ENCODE measurements around the gene TPTE2. TPM values are rescaled to one million over a fixed set of nuclear protein-coding genes. Genes with fewer than 3 reads are reported as not detected.

Gene TPTE2
- polyA plus RNA-seq, 1 donor from 2014 or later: 0.83 TPM

- Histone ChIP-seq H2AFZ (ENCODE audit: low read depth, low read length) (no peak overlapping the region), H3K27ac (ENCODE audit: low read length) (no peak overlapping the region)
Measured at GRCh38 chr13:19596086-19596485, 34.8 kb upstream of the TPTE2 start.

GRCh38 chr13:19592657-19593180 lies 31.4 kb upstream of the TPTE2 start:
- Histone ChIP-seq H3K9me3 (ENCODE audit: low read length) (no peaks in the 10 kb centered on the region), H3F3A (ENCODE audit: insufficient read depth, low read length, poor library complexity, severe bottlenecking) (no peaks in the 10 kb centered on the region), H3K27me3 (ENCODE audit: insufficient read depth, low read depth, low read length) (no peaks in the 10 kb centered on the region), H3K9me2 (ENCODE audit: insufficient read depth, low read length) (no peaks in the 10 kb centered on the region), H3K27ac (ENCODE audit: low read length) (no peak overlapping the region), H3K9ac (ENCODE audit: low read length) (no peak overlapping the region), H2AFZ (ENCODE audit: low read depth, low read length) (no peak overlapping the region), H3K36me3 (ENCODE audit: insufficient read depth, low read length) (no peaks in the 10 kb centered on the region), H4K20me1 (ENCODE audit: insufficient read depth) (no peaks in the 10 kb centered on the region), H3K4me2 (ENCODE audit: low read length) (no peak overlapping the region), H3K4me3 (ENCODE audit: low read length) (no peak overlapping the region), H3K79me2 (replicated peaks; ENCODE audit: insufficient read depth, low read length) (no peaks in the 10 kb centered on the region)
- TF ChIP-seq POLR2AphosphoS5 (IDR thresholded peaks at IDR 0.05) (no peak), EZH2 (IDR thresholded peaks at IDR 0.05; ENCODE audit: borderline replicate concordance, insufficient read depth, low read length, poor library complexity, severe bottlenecking) (no peak), REST (IDR thresholded peaks at IDR 0.05; ENCODE audit: borderline replicate concordance) (no peak), EP300 (conservative IDR thresholded peaks at IDR 0.05; ENCODE audit: poor library complexity, severe bottlenecking) (no peak), TAF1 (IDR thresholded peaks at IDR 0.05; ENCODE audit: low read depth) (no peak), RAD21 (conservative IDR thresholded peaks at IDR 0.05) (no peak), SMC3 (conservative IDR thresholded peaks at IDR 0.05; ENCODE audit: poor library complexity) (no peak), CTCF (IDR thresholded peaks at IDR 0.05; ENCODE audit: poor library complexity, severe bottlenecking) (no peak), MXI1 (conservative IDR thresholded peaks at IDR 0.05; ENCODE audit: poor library complexity, severe bottlenecking) (no peak)

More at GRCh38 chr13:19596086-19596485, 34.8 kb upstream of the TPTE2 start:
- Histone ChIP-seq H3K36me3 (ENCODE audit: insufficient read depth, low read length) (no peaks in the 10 kb centered on the region), H3F3A (ENCODE audit: insufficient read depth, low read length, poor library complexity, severe bottlenecking) (no peaks in the 10 kb centered on the region), H3K27me3 (ENCODE audit: insufficient read depth, low read depth, low read length) (no peaks in the 10 kb centered on the region), H3K9me3 (ENCODE audit: low read length) (no peaks in the 10 kb centered on the region), H3K79me2 (replicated peaks; ENCODE audit: insufficient read depth, low read length) (no peaks in the 10 kb centered on the region), H4K20me1 (ENCODE audit: insufficient read depth) (no peaks in the 10 kb centered on the region), H3K9ac (ENCODE audit: low read length) (no peak overlapping the region), H3K4me3 (ENCODE audit: low read length) (no peak overlapping the region), H3K4me2 (ENCODE audit: low read length) (no peak overlapping the region), H3K9me2 (ENCODE audit: insufficient read depth, low read length) (no peaks in the 10 kb centered on the region)
- no peak for TF ChIP-seq POLR2AphosphoS5 (IDR thresholded peaks at IDR 0.05)
- TF ChIP-seq CTCF (IDR thresholded peaks at IDR 0.05; ENCODE audit: poor library complexity, severe bottlenecking): no peak
- TF ChIP-seq EZH2 (IDR thresholded peaks at IDR 0.05; ENCODE audit: borderline replicate concordance, insufficient read depth, low read length, poor library complexity, severe bottlenecking): no peak
